Caco-2 (cell line): ENCODE data around the gene WNT3A. TPM values are rescaled to one million over a fixed set of nuclear protein-coding genes. Genes with fewer than 3 reads are reported as not detected.

ENCODE experiments used
- BruUV-seq: library from RNA; stranded (reverse); fragments of 400-500 nt; replicated peaks from 2 replicates; lab custom pipeline; 2021; lab: Mats Ljungman, UMichigan
- CTCF ChIA-PET: fragments of 300-600 bp; sonication (Branson Sonifier 250); formaldehyde crosslinking; loops from one replicate; lab custom pipeline; 2022; ENCODE audit warnings: antibody characterized with exemption; lab: Charles Lee
- POLR2A ChIA-PET: fragments of 300-600 bp; sonication (Branson Sonifier 250); formaldehyde crosslinking; loops from one replicate; lab custom pipeline; 2022; ENCODE audit warnings: antibody characterized with exemption; lab: Charles Lee
- DNase-seq, 2 experiments: peaks; one replicate each; pipeline versions ENCODE4 v3.0.0 to v3.0.0-alpha.2; 2020 to 2022
- H3K27me3 ChIP-seq: replicated peaks from 2 replicates; pipeline ENCODE4 v1.6.0; 2011; ENCODE audit warnings: low read length; ENCODE audit not compliant: control insufficient read depth, insufficient read depth
- H3K36me3 ChIP-seq: 2 replicates; pipeline ENCODE4 v1.5.1; 2011; ENCODE audit warnings: low read length; ENCODE audit not compliant: control insufficient read depth, insufficient read depth
- H3K4me1 ChIP-seq: fragments of 250-450 bp; sonication (Bioruptor Pico); 2 replicates; pipeline ENCODE4 v1.5.1; 2020; ENCODE audit warnings: mild to moderate bottlenecking
- H3K4me3 ChIP-seq: 2 replicates; pipeline ENCODE4 v1.5.1; 2011; ENCODE audit warnings: low read depth, mild to moderate bottlenecking, control low read depth, low read length
- H3K9me3 ChIP-seq: fragments of 250-450 bp; sonication (Bioruptor Pico); 2 replicates; pipeline ENCODE4 v1.5.1; 2020; ENCODE audit warnings: mild to moderate bottlenecking, moderate library complexity
- H3K27ac Mint-ChIP-seq: one replicate; pipeline ENCODE4 v1.8.0; 2022; ENCODE audit warnings: mixed read lengths; ENCODE audit not compliant: unreplicated experiment
- H3K27me3 Mint-ChIP-seq: one replicate; pipeline ENCODE4 v1.8.0; 2022; ENCODE audit warnings: mixed read lengths; ENCODE audit not compliant: insufficient read depth, unreplicated experiment
- H3K36me3 Mint-ChIP-seq: one replicate; pipeline ENCODE4 v1.8.0; 2022; ENCODE audit warnings: mild to moderate bottlenecking, mixed read lengths; ENCODE audit not compliant: insufficient read depth, unreplicated experiment
- H3K4me1 Mint-ChIP-seq: one replicate; pipeline ENCODE4 v1.8.0; 2022; ENCODE audit warnings: low read depth, mixed read lengths; ENCODE audit not compliant: unreplicated experiment
- H3K4me3 Mint-ChIP-seq: one replicate; pipeline ENCODE4 v1.8.0; 2022; ENCODE audit warnings: mild to moderate bottlenecking, moderate library complexity, mixed read lengths; ENCODE audit not compliant: unreplicated experiment
- H3K9me3 Mint-ChIP-seq: one replicate; pipeline ENCODE4 v1.8.0; 2022; ENCODE audit warnings: mixed read lengths; ENCODE audit not compliant: unreplicated experiment
- intact Hi-C: fragments of 100-400 bp; cut with micrococcal nuclease; formaldehyde crosslinking; loops from one replicate; pipeline ENCODE4 v1.10.0; 2022; ENCODE audit not compliant: unreplicated experiment
- total RNA-seq: library from RNA; stranded (reverse); gene quantifications from 2 replicates; pipeline ENCODE4 v1.2.3, GENCODE V29; 2022
- TF ChIP-seq, protein P1 (sequence below), 2 experiments: fragments of 200-600 bp in 1 of 2; IDR thresholded peaks; 1 replicate in 1 of 2; 2 replicates in 1 of 2; pipeline versions ENCODE4 v1.5.1 to v1.8.0; 2011 to 2022; ENCODE audit warnings: antibody characterized with exemption in 1 of 2, control low read depth in 1 of 2, inconsistent platforms in 1 of 2, low read depth in 1 of 2, low read length in 1 of 2, mild to moderate bottlenecking in 1 of 2, moderate library complexity in 1 of 2; ENCODE audit not compliant: insufficient read depth in 1 of 2, severe bottlenecking in 1 of 2, unreplicated experiment in 1 of 2

WNT3A gene
- total RNA-seq, 1 experiment from 2014 or later = 0.09 TPM

DNA sequence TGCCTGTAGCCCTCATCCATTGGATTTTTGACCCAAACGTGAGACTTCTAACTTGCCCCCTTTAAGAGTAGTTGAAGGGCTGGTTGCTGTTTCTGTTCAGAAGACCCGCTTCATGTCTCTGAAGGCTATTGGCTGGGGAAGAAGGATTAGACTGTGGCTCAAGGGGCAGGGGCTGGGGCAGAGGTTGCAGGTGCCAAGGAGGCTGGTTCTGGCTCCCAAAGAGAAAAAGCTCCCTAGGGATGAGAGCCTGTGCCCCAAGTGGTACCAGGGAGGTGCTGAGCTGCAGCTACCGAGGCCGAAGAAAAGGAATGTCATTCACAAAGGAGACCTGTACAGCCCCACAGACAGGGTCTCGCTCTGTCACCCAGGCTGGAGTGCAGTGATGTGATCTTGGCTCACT is 5.8 kb downstream of the WNT3A start:
- TF ChIP-seq, protein P1, sequence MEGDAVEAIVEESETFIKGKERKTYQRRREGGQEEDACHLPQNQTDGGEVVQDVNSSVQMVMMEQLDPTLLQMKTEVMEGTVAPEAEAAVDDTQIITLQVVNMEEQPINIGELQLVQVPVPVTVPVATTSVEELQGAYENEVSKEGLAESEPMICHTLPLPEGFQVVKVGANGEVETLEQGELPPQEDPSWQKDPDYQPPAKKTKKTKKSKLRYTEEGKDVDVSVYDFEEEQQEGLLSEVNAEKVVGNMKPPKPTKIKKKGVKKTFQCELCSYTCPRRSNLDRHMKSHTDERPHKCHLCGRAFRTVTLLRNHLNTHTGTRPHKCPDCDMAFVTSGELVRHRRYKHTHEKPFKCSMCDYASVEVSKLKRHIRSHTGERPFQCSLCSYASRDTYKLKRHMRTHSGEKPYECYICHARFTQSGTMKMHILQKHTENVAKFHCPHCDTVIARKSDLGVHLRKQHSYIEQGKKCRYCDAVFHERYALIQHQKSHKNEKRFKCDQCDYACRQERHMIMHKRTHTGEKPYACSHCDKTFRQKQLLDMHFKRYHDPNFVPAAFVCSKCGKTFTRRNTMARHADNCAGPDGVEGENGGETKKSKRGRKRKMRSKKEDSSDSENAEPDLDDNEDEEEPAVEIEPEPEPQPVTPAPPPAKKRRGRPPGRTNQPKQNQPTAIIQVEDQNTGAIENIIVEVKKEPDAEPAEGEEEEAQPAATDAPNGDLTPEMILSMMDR (IDR thresholded peaks at IDR 0.05; ENCODE audit: insufficient read depth in 1 of 2, low read depth in 1 of 2, low read length in 1 of 2, severe bottlenecking in 1 of 2, unreplicated experiment in 1 of 2) = no peak
- H3K4me1 Mint-ChIP-seq = no peaks in the 10 kb centered on the region
- H3K9me3 ChIP-seq = no peaks in the 10 kb centered on the region
- intact Hi-C loops = no loop called here
- no peak overlapping the region for H3K4me3 Mint-ChIP-seq
- no peaks in the 10 kb centered on the region for H3K9me3 Mint-ChIP-seq
- no peaks in the 10 kb centered on the region for H3K36me3 ChIP-seq
- POLR2A ChIA-PET = no interaction called here
- no peaks in the 10 kb centered on the region for H3K4me1 ChIP-seq
- H3K27me3 ChIP-seq = no peaks in the 10 kb centered on the region; the same call in 1 of the 2 replicates
- no peak overlapping the region for H3K4me3 ChIP-seq
- H3K27me3 Mint-ChIP-seq = peaks cover 17% of the 10 kb centered on the region
- CTCF ChIA-PET = no interaction called here
- no peak for DNase-seq
- H3K36me3 Mint-ChIP-seq = no peaks in the 10 kb centered on the region
- H3K27ac Mint-ChIP-seq = no peak overlapping the region
- BruUV-seq = no TSS peak

DNA sequence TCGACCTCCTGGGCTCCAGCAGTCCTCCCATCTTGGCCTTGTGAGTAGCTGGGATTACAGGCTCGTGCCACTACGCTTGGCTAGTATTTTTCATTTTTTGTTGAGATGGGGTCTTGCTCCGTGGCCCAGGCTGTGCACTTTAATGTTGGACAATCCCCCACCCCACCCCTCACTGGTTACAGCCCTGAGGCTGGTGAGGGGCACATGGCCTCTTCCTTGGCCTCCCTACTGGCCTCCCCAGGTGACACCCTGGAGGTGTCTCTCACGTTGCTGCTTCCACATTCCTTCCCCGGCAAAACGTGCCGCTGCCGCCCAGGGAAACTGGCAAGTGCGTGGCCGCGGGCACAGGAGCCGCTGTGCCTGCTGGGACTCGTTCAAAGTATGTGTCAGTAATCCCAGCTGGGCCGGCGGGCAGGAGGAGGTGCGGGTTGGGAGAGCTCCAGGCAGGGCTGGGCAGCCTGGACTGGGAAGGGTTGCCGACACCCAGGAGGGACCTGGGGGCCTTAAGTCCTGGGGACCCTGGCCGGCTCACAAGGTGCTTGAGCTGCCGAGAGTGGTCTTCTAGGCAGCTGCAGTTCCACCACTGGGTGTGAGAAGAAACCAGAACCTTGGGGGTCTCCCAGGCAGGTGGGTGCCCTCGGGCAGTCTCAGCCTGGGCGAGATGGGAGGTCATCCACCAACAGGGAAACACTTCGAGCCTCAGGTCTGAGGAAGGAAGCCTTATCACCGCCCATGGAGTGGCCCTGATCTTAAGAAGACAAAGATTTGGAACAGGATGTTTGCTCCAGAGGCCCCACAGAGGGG is 6.5 kb downstream of the WNT3A start:
- Mint-ChIP-seq H3K27ac (no peak overlapping the region), H3K4me3 (no peak overlapping the region), H3K36me3 (no peaks in the 10 kb centered on the region), H3K27me3 (peaks cover 17% of the 10 kb centered on the region), H3K9me3 (no peaks in the 10 kb centered on the region), H3K4me1 (no peaks in the 10 kb centered on the region)
- DNase-seq = no peak
- intact Hi-C loops = no loop called here
- no TSS peak for BruUV-seq
- Histone ChIP-seq H3K4me1 (no peaks in the 10 kb centered on the region), H3K27me3 (no peaks in the 10 kb centered on the region; the same call in 1 of the 2 replicates), H3K4me3 (no peak overlapping the region), H3K9me3 (no peaks in the 10 kb centered on the region), H3K36me3 (no peaks in the 10 kb centered on the region)
- POLR2A ChIA-PET = no interaction called here
- TF ChIP-seq, protein P1 (IDR thresholded peaks at IDR 0.05; ENCODE audit: insufficient read depth in 1 of 2, low read depth in 1 of 2, low read length in 1 of 2, severe bottlenecking in 1 of 2, unreplicated experiment in 1 of 2) = no peak
- CTCF ChIA-PET = no interaction called here

DNA sequence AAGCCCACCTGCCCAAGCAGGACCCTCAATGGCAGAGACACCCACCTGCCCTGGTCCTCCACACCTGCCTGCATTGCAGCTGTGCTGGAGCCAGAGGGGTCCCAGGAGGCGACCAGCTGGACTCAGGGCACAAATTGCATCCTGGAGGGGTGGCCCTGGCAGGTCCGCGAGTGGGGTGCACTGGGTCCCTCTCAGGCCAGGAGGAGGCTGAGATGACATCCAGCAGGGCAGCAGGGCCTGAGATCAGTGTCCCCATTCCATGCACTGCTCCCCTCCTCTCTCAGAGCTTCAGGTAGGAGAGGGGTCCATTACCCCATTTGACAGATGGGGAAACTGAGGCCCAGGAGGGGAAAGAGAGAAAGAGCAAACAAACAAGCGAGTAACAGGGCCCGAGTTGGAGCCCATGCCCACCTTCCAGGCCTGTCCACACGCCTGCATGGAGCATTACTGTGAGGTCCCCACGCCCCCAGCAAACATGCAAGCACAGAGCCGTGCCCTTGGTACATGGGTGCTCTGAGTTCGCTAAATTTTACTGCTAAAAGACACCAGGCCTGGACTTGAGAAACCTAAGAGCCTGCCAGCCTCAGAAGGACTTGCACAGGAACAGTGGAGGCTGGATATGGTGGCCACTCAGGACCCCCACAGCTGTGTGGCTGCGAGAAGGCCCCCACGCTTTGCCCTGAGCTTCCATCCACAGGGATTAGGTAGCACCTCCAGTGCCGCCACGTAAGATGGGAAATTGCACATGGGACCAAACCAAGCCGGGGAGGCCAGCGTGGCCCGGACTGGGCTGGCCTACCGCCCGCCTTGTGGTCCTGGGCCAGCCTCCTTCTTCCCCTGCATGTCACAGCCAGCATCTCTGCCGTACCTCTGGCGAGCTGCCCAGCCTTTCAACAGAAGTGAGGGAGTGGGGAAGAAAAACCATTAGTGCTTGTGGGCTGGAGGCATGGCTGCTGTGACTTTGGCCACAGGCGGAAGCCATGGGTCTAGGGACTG is 7.4 kb downstream of the WNT3A start:
- ChIA-PET CTCF (no interaction called here), POLR2A (no interaction called here)
- intact Hi-C loops = no loop called here
- H3K4me3 Mint-ChIP-seq = no peak overlapping the region
- no peaks in the 10 kb centered on the region for H3K36me3 ChIP-seq
- no peaks in the 10 kb centered on the region for H3K27me3 ChIP-seq
- no peak for DNase-seq
- TF ChIP-seq, protein P1 (IDR thresholded peaks at IDR 0.05; ENCODE audit: insufficient read depth in 1 of 2, low read depth in 1 of 2, low read length in 1 of 2, severe bottlenecking in 1 of 2, unreplicated experiment in 1 of 2) = no peak
- BruUV-seq = no TSS peak
- peaks cover 14% of the 10 kb centered on the region for H3K27me3 Mint-ChIP-seq
- H3K4me1 Mint-ChIP-seq = no peaks in the 10 kb centered on the region
- no peaks in the 10 kb centered on the region for H3K36me3 Mint-ChIP-seq
- no peaks in the 10 kb centered on the region for H3K9me3 ChIP-seq
- H3K4me1 ChIP-seq = 0 out of 2 replicates have a peak, but pooled peaks cover under 1% of the 10 kb centered on the region
- H3K4me3 ChIP-seq = no peak overlapping the region
- H3K9me3 Mint-ChIP-seq = no peaks in the 10 kb centered on the region
- H3K27ac Mint-ChIP-seq = no peak overlapping the region
